ENCODE measurements around the gene DRAXIN.

Gene DRAXIN

DNA sequence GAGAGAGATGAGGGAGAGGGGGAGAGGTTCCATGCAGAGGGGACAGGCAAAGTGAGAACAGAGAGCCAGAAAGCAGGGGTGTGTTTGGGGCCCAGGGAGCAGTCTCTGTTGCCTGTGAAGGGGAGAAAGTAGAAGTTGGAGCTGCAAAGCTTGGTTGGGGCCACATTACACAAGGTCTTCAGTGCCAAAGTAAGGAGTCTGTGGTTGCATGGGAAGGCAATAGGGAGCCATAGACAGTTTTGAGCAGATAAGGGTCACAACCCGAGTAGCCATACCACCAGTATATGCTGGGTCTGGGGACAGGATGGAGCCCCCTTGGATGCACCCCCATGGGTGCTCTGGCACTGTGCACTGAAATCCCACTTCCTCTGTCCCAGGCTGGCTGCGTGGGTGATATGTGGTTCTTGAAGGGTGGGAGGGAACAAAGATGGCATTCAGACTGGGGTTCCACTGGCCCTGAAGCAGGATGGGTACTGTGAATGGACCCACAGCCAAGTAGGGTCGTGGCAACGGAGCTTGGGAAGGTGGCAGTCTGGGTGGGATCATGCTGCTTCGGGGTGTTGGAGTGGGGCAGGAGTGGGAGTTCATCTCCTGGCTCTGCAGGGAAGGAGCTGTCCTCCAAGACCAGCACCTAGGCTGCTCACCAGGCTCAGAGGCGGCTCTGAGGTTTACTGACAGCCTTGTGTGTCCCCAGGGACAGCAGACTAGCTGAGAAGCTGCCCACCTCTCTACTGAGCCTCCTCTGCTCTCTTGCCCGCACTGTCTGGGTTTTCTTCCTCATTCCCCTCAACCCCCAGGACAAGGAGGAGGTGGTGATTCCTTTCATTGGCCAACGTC is 12.1 kb downstream of the DRAXIN start:
- Histone ChIP-seq H3K4me3 (no peak overlapping the region), H3K27ac (no peak overlapping the region)

DNA sequence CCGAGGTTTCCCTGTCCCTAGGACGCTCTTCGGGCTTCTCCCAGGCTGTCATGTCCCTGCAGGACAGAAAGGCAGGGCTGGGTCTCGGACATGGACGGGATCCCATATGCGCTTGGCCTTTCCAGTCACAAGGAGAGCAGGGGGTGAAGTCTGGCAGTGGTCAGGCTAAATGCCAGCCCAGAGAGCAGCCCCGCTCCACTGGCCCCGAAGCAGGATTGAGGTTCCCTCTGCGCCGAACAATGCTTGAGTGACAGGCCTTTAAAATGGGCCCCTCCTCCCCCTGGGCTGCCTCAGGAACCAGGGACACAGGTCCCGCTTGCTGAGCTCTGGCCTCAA is 12.7 kb downstream of the DRAXIN start:
- TF ChIP-seq, protein P1, sequence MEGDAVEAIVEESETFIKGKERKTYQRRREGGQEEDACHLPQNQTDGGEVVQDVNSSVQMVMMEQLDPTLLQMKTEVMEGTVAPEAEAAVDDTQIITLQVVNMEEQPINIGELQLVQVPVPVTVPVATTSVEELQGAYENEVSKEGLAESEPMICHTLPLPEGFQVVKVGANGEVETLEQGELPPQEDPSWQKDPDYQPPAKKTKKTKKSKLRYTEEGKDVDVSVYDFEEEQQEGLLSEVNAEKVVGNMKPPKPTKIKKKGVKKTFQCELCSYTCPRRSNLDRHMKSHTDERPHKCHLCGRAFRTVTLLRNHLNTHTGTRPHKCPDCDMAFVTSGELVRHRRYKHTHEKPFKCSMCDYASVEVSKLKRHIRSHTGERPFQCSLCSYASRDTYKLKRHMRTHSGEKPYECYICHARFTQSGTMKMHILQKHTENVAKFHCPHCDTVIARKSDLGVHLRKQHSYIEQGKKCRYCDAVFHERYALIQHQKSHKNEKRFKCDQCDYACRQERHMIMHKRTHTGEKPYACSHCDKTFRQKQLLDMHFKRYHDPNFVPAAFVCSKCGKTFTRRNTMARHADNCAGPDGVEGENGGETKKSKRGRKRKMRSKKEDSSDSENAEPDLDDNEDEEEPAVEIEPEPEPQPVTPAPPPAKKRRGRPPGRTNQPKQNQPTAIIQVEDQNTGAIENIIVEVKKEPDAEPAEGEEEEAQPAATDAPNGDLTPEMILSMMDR (IDR thresholded peaks at IDR 0.05), result no peak
- no peak overlapping the region for H3K27ac ChIP-seq
- no peak overlapping the region for H3K4me3 ChIP-seq
- DNase-seq (ENCODE audit: low spot score), result no peak

More for the DNA sequence above, 12.1 kb downstream of the DRAXIN start:
- no peak for DNase-seq (ENCODE audit: low spot score)
- TF ChIP-seq, protein P1 (IDR thresholded peaks at IDR 0.05), result no peak

DNA sequence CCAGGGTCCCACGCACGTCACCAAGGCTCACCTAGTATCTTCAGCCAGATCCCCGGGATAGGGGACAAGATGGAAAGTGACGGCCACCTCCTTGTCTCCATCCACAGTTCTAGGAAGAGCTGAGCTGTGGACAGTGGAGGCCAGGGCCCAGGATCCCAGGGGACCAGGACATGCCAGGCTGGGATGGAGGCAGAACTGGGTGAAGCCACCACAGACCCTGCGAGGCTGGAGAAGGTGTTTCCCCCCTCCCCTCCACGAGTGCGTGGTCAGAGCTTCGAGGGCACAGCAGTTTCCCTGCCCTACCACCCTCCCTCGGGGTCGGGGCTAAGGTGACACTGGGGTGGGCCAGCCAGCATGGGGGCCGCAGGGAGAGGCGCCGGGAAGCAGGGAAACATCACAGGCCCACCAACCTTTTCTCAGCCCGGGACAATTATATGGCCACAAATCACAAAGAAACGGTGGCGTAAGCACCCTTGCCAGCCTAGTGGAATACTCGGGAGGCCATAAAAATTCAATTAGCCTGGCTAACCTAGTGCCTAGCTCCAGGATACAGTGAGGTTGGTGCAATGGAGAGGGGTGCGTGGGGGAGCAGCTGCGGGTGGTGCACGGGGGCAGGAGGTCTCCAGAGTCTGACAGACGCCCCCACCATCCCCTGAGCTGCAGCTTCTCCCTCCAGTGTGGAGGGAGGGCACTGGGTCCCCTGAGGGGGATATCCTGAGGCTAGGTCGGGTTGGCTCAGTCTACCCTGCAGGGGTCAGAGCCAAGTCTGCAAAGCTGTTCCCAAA is 13.4 kb downstream of the DRAXIN start:
- TF ChIP-seq, protein P1 (IDR thresholded peaks at IDR 0.05), result no peak
- DNase-seq (ENCODE audit: low spot score), result no peak

DNA sequence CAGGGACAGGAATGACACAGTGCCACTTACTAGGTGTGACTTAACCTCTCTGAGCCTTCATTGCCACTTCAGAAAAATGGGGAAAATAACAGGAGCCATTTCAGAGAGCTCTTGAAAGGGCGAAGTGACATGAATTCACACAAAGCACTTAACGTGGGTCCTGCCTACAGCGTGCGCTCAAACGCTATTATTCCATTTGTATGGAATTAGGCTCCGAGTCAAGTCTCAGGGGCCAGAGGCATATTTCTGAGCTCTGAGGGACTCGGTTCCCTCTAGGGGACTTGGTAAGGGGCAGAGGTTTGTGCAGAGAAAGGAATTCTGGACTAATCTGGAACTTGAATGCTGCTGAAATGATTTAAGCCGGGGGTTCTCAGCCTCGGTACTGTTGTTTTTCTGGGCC is 14.1 kb downstream of the DRAXIN start:
- no peak for DNase-seq (ENCODE audit: low spot score)
- Histone ChIP-seq H3K4me3 (no peak overlapping the region), H3K27ac (no peak overlapping the region)
- TF ChIP-seq, protein P1 (IDR thresholded peaks at IDR 0.05), result no peak

More for the DNA sequence above, 13.4 kb downstream of the DRAXIN start:
- Histone ChIP-seq H3K4me3 (no peak overlapping the region), H3K27ac (no peak overlapping the region)

DNA sequence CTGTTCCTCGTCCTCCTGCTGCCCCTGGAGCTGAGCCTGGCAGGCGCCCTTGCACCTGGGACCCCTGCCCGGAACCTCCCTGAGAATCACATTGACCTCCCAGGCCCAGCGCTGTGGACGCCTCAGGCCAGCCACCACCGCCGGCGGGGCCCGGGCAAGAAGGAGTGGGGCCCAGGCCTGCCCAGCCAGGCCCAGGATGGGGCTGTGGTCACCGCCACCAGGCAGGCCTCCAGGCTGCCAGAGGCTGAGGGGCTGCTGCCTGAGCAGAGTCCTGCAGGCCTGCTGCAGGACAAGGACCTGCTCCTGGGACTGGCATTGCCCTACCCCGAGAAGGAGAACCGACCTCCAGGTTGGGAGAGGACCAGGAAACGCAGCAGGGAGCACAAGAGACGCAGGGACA is 14.8 kb downstream of the DRAXIN start:
- TF ChIP-seq, protein P1 (IDR thresholded peaks at IDR 0.05), result no peak
- Histone ChIP-seq H3K4me3 (no peak overlapping the region), H3K27ac (no peak overlapping the region)
- DNase-seq (ENCODE audit: low spot score), result no peak

DNA sequence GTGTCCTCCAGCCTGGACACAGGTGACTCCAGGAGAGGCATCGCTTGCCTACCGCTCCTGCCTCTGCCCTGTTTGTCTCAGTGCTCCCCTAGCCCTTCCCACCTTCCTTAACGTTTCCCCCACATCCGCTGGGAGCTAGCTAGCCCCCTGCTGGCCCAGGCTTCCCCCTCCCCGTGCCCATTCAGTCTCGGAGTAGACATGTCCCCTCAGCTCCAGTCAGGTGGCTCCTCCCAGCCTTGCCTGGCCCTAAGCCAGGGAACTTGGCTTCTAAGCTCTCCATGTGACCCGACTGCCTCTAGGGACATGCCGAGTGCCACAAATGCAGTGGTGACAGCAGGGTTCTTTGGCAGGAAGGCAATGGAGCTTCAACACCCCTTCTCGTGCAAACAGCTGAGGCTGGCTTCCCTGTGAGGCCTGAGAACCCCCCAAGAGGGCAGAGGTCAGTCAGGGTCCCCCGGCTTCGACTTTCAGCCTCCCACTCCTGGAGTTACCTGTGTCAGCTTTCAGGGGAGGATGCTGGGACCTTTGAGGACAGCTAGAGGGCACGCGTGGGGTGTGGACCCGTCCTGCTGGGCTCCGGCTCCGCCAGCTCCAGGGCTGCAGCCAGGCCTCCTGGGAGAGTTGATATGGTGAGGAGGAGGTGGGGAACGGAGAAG is 16.2 kb downstream of the DRAXIN start:
- H3K27ac ChIP-seq, result no peak overlapping the region

More for the DNA sequence above, 16.2 kb downstream of the DRAXIN start:
- DNase-seq (ENCODE audit: low spot score), result no peak
- H3K4me3 ChIP-seq, result no peak overlapping the region
- TF ChIP-seq, protein P1 (IDR thresholded peaks at IDR 0.05), result no peak
